NCI-H345 (cell line): ENCODE measurements around the gene NLRP2B.
"Not testable (repeated sequence)": the region's sequence is repeated elsewhere in the genome, so short reads cannot be mapped to it uniquely, and the experiment has no call there.

Source experiments
- DNase-seq: peaks from one replicate; lab custom pipeline; 2025; lab: John Stamatoyannopoulos, UW

Gene NLRP2B

DNA sequence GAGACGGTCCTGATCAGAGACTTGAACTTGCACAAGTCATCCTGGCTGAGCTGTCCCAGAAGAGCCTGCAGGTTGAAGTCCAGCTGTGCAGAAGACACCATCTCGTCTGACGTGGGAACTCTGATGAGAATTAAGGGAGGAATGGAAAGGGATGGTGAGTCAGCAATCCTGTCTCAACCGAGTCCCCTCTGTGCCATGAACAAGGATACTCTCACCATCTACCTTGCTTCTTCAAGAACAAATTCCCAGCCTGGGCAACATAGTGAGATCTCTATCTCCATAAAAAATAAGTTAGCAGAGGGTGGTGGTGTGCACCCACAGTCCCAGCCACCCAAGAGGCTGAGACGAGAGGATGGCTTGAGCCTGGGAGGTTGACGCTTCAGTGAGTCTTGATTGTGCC, at the start of gene NLRP2B:
Gene NLRP2B (minus strand): TSS at position 101 of the 400 bp plus-strand sequence.
- no peak for DNase-seq

GRCh38 chrX:57725995-57726394, 45.9 kb upstream of the NLRP2B start:
- not testable (repeated sequence) for DNase-seq

DNA sequence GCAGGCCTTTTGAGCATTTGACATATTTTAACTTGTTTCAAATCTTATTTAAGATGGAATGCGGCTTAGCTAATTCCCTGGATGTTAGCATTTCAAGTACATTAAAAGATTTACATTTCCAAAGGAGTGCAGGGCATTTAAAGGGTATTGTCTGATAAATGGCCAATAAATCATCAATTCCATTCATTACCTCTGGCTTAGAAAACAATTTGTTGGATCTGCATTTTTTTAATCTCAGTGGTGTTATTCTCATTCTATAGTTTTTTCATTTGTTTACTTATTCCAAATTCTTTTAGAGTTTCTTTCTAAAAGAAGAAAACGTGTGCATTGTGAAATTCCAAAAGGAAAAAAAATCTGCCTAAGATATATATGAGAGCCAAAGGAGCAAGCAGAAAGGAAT, 1.3 kb upstream of the NLRP2B start:
- no peak for DNase-seq

- DNase-seq, result no peak
Measured at GRCh38 chrX:57678686-57679428, 1.2 kb downstream of the NLRP2B start.

GRCh38 chrX:57677132-57677858, 2.8 kb downstream of the NLRP2B start:
- no peak for DNase-seq

DNA sequence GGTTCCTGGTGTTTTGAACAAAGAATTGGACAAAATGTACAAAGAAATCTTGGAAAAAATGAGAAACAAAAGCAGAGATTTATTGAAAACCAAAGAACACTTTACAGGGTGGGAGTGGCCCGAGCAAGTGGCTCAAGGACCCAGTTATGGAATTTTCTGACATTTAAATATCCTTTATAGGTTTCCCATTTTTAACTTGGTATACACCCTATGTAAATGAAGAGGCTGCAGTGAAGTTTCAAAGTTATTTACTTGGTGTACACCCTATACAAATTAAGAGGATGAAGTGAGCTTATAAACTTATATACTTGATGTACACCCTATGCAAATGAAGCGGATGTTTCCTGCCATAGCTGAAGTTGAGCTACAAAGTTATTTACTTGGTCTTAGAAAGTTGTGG, 4.7 kb downstream of the NLRP2B start:
- no peak for DNase-seq

DNA sequence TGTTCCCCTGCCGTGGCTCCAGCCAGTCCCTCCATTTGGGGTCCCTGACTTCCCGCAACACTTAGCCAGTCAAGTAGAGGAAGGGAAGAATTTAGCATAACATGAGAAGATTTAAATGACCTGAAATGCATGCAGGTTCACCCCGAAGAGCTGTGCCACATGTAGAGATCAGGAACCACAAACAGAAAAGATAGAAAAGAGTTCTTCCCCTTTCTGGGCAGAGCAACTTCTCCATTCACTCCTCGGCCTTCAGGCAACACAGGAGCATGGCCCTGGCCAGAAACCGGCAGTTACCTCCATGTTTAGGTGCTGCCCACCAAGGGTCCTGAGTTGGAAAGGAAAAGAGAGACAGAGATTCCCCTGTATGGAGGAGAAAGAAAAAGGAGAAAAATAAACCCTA, 5.2 kb downstream of the NLRP2B start:
- no peak for DNase-seq

- DNase-seq, result no peak
Measured at GRCh38 chrX:57669961-57670360, 10.1 kb downstream of the NLRP2B start.

- no peak for DNase-seq
Measured at GRCh38 chrX:57667010-57667409, 13.1 kb downstream of the NLRP2B start.

DNA sequence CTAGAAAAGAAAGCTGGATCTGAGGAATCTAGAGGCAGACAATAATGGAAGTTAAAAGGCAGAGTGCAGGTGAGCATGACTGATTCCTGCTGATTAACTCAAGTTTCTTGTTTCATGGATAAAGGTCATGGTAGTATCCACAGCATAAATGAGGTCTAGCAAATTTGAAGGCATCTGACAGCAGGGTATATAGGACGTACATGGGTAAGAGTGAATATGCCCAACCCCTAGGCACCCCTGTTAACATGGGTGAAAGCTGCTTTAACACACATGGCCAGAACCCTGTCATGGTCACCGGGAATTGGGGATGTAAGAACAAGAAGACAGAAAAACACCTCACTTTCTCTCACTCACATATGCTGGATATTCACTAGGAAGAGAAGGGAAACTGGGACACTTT, 25.0 kb downstream of the NLRP2B start:
- DNase-seq, result no peak

- no peak for DNase-seq
Measured at GRCh38 chrX:57652705-57653104, 27.4 kb downstream of the NLRP2B start.

- DNase-seq, result no peak
Measured at GRCh38 chrX:57651169-57651919, 28.7 kb downstream of the NLRP2B start.

DNA sequence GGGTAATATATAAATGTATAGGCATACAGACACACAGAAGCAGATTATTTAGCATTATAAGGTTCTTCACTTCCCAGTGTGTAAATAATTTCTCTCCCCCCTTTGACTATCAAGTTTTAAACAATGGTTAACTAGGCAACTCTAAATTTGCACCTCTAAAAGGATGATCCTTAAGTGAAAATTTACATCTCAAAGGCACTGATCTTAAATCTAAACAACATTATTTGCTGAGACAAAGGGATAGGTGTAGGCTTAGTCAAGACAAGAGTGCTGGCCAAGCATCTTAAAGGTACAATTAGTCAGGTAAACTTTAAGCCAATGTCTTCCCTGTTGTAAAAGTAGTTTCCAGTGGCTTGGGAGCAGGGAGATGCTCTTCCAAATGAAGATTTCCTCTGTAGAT, 33.0 kb downstream of the NLRP2B start:
- DNase-seq, result no peak

DNA sequence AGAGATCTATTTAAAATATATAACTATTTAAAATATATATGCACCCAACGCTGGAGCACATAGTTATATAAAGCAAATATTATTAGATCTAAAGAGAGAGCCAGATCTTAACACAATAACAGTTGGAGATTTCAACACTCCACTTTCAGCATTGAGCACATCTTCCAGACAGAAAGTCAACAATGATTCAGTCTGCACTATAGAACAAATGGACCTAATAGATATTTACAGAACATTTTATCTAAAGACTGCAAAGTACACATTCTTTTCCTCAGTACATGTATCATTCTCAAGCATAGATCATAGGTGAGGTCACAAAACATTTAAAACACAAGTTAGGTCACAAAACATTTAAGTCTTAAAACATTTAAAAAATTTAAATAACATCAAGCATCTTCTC, 36.4 kb downstream of the NLRP2B start:
- DNase-seq, result no peak

GRCh38 chrX:57641338-57641737, 38.7 kb downstream of the NLRP2B start:
- DNase-seq, result no peak

DNA sequence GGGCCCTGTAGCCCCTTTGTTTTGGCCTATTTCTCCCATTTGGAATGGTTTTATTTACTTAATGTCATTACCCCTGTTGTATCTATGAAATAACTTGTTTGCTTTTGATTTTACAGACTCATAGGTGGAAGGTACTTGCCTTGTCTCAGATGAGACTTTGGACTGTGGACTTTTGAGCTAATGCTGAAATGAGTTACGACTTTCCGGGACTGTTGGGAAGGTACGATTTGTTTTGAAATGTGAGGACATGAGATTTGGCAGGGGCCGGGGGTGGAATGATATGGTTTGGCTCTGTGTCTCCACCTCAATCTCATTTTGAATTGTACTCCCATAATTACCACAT, 39.4 kb downstream of the NLRP2B start:
- DNase-seq, result no peak

DNA sequence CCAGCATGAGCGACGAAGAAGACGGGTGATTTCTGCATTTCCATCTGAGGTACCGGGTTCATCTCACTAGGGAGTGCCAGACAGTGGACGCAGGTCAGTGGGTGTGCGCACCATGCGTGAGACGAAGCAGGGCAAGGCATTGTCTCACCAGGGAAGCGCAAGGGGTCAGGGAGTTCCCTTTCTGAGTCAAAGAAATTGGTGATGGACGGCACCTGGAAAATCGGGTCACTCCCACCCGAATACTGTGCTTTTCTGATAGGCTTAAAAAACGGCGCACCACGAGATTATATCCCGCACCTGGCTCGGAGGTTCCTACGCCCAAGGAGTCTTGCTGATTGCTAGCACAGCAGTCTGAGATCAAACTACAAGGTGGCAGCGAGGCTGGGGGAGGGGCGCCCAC, 50.6 kb downstream of the NLRP2B start:
- DNase-seq, result not testable (repeated sequence)
